Tibial nerve (tissue), 4 donors: ENCODE measurements around the gene ELOA2. TPM values are rescaled to one million over a fixed set of nuclear protein-coding genes. Genes with fewer than 3 reads are reported as not detected.

Experiments
- DNase-seq, 2 donors: peaks; one replicate each; pipeline ENCODE4 v3.0.0-alpha.2; 2019; ENCODE audit warnings: low spot score in 2 of 2
- H3K27ac ChIP-seq, 4 donors: fragments of 200-600 bp; sonication (generic) in 3 of 4; one replicate each; pipeline ENCODE4 v1.5.1; 2017 to 2019; ENCODE audit warnings: mild to moderate bottlenecking in 1 of 4
- H3K27me3 ChIP-seq, 2 donors: fragments of 200-600 bp; sonication (generic) in 1 of 2; one replicate each; pipeline versions ENCODE4 v1.5.1 to v1.6.0; 2017 to 2019
- H3K36me3 ChIP-seq, 3 donors: fragments of 200-600 bp; sonication (generic); one replicate each; pipeline ENCODE4 v1.5.1; 2018 to 2019
- H3K4me1 ChIP-seq, 4 donors: fragments of 200-600 bp; sonication (generic) in 3 of 4; one replicate each; pipeline ENCODE4 v1.5.1; 2017 to 2019
- H3K4me3 ChIP-seq, 4 donors: fragments of 200-600 bp; sonication (generic) in 3 of 4; one replicate each; pipeline ENCODE4 v1.5.1; 2017 to 2019; ENCODE audit warnings: mild to moderate bottlenecking in 1 of 4, moderate library complexity in 1 of 4
- H3K9me3 ChIP-seq, 4 donors: fragments of 200-600 bp; sonication (generic) in 3 of 4; one replicate each; pipeline ENCODE4 v1.5.1; 2017 to 2019
- CTCF ChIP-seq, 5 experiments: fragments of 200-600 bp in 3 of 5; fragments of 450-650 bp in 2 of 5; sonication (generic) in 3 of 5; IDR thresholded peaks; one replicate each; pipeline ENCODE4 v1.5.1; 2016 to 2019; ENCODE audit warnings: antibody characterized with exemption in 5 of 5, mild to moderate bottlenecking in 3 of 5, moderate library complexity in 2 of 5
- EP300 ChIP-seq, 2 donors: sonication (generic); formaldehyde crosslinking; IDR thresholded peaks; one replicate each; pipeline ENCODE4 v1.6.1; 2017; ENCODE audit warnings: antibody characterized with exemption in 2 of 2, mild to moderate bottlenecking in 1 of 2
- POLR2A ChIP-seq, 2 donors: fragments of 450-650 bp; IDR thresholded peaks; one replicate each; pipeline ENCODE4 v1.6.1; 2017; ENCODE audit warnings: antibody characterized with exemption in 2 of 2, mild to moderate bottlenecking in 2 of 2, moderate library complexity in 2 of 2
- WGBS, 2 donors: methylation state at CpG; one replicate each; pipeline ENCODE4 v1.1.5; 2018; 5-methylcytosine and 5-hydroxymethylcytosine counted together
- total RNA-seq, 4 donors: library from RNA; depleted of rRNA; stranded (reverse); fragments of >200 nt; gene quantifications; one replicate each; pipeline ENCODE4 v1.1.0, GENCODE V29; 2016

Gene ELOA2, protein sequence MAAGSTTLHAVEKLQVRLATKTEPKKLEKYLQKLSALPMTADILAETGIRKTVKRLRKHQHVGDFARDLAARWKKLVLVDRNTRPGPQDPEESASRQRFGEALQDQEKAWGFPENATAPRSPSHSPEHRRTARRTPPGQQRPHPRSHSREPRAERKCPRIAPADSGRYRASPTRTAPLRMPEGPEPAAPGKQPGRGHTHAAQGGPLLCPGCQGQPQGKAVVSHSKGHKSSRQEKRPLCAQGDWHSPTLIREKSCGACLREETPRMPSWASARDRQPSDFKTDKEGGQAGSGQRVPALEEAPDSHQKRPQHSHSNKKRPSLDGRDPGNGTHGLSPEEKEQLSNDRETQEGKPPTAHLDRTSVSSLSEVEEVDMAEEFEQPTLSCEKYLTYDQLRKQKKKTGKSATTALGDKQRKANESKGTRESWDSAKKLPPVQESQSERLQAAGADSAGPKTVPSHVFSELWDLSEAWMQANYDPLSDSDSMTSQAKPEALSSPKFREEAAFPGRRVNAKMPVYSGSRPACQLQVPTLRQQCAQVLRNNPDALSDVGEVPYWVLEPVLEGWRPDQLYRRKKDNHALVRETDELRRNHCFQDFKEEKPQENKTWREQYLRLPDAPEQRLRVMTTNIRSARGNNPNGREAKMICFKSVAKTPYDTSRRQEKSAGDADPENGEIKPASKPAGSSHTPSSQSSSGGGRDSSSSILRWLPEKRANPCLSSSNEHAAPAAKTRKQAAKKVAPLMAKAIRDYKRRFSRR
- not detected for total RNA-seq

GRCh38 chr18:47035156-47035671 lies at the start of gene ELOA2:
Gene ELOA2 (minus strand): TSS chr18:47035621. CDS start chr18:47035264, 357 bp downstream.
- TF ChIP-seq EP300 (IDR thresholded peaks at IDR 0.05), result no peak
- no peak for TF ChIP-seq POLR2A (IDR thresholded peaks at IDR 0.05)
- TF ChIP-seq CTCF (IDR thresholded peaks at IDR 0.05), result no peak
- no peak within 1 kb of the TSS for H3K4me3 ChIP-seq
- H3K4me1 ChIP-seq, result no peaks in the 10 kb centered on the region
- no peaks in the 10 kb centered on the region for H3K36me3 ChIP-seq
- H3K27ac ChIP-seq, result no peak within 1 kb of the TSS
- no peak for DNase-seq
- 90% methylated on average over 19 to 25 of the region's 29 CpGs for WGBS, 2 donors
- H3K27me3 ChIP-seq, result no peaks in the 10 kb centered on the region
- H3K9me3 ChIP-seq, result peaks cover 0 to 23% (median 0%) of the 10 kb centered on the region in 4 donors

DNA sequence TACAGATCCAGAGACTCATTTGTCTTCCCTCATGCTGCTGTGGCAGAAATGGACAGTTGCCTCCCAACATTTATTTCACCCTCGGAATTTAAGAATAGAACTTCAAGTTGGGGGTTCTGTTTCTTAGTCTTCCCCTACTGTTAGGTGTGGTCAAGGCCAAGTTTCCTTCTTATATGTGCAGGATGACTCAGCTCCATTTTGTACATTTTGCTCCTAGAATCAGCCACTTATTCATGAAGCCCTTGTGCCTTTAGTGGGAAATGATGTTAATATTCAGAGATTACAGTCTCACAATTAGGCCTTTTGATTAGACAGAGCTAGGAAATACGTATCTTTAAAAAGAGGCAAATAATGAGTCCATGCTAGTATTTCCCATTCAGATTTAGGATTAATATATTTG lies 46.2 kb upstream of the ELOA2 start:
- no peaks in the 10 kb centered on the region for H3K27me3 ChIP-seq
- WGBS, 2 donors, result 71 to 81% methylated on average over 2 of the region's 2 CpGs
- H3K9me3 ChIP-seq, result no peaks in the 10 kb centered on the region
- no peak overlapping the region for H3K27ac ChIP-seq
- DNase-seq, result no peak
- TF ChIP-seq POLR2A (IDR thresholded peaks at IDR 0.05) (no peak), CTCF (IDR thresholded peaks at IDR 0.05) (no peak), EP300 (IDR thresholded peaks at IDR 0.05) (no peak)
- peaks cover 0 to 7% (median 0%) of the 10 kb centered on the region in 3 donors for H3K36me3 ChIP-seq
- H3K4me1 ChIP-seq, result peaks cover 0 to 5% (median 0%) of the 10 kb centered on the region in 4 donors
- H3K4me3 ChIP-seq, result no peak overlapping the region

DNA sequence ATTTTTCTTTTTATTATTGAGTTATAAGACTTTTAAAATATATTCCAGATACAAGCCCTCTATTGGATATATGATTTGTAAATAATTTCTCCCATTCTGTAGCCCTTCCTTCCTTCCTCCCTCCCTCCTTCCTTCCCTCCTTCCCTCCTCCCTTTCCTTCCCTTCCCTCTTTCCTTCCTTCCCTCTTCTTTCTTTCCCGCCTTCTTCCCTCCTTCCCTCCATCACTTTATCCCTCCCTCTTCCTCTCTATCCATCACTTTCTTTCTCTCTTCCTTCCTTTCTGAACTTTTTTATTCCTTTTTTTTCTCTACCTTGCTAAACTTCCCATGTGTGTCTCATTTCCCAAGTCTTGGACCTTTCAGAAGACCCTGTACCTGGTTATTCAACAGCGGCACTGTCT lies 45.5 kb upstream of the ELOA2 start:
- Histone ChIP-seq H3K36me3 (no peaks in the 10 kb centered on the region), H3K27me3 (no peaks in the 10 kb centered on the region), H3K4me1 (peaks cover 0 to 5% (median 0%) of the 10 kb centered on the region in 4 donors), H3K4me3 (no peak overlapping the region), H3K9me3 (no peaks in the 10 kb centered on the region), H3K27ac (no peak overlapping the region)
- no peak for DNase-seq
- WGBS, 2 donors, result 92 to 94% methylated on average over 2 of the region's 2 CpGs
- no peak for TF ChIP-seq CTCF (IDR thresholded peaks at IDR 0.05)
- no peak for TF ChIP-seq POLR2A (IDR thresholded peaks at IDR 0.05)
- no peak for TF ChIP-seq EP300 (IDR thresholded peaks at IDR 0.05)

DNA sequence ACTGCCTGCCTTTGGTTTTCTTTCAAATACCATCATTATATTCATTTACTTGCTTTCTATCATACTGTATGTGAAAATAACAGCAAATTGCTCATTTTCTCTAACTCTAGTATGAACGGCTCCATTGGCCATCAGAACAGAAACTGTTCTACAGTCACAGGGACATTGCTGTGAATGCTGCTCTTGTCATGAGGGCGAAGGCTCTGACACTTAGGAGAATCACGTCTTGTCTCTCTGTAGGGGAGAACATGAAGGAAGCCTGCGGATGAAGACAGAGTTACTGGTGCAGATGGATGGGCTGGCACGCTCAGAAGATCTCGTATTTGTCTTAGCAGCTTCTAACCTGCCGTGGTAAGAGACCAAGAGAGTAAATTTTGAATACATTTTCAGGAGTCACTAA lies 41.7 kb upstream of the ELOA2 start:
- no peak for DNase-seq
- Histone ChIP-seq H3K9me3 (no peaks in the 10 kb centered on the region), H3K27me3 (no peaks in the 10 kb centered on the region), H3K36me3 (no peaks in the 10 kb centered on the region), H3K4me3 (no peak overlapping the region), H3K4me1 (peaks cover 0 to 5% (median 0%) of the 10 kb centered on the region in 4 donors), H3K27ac (no peak overlapping the region)
- WGBS, 2 donors, result 58 to 59% methylated on average over 7 of the region's 7 CpGs
- TF ChIP-seq CTCF (IDR thresholded peaks at IDR 0.05) (no peak), EP300 (IDR thresholded peaks at IDR 0.05) (no peak), POLR2A (IDR thresholded peaks at IDR 0.05) (no peak)
